ENCODE results near the gene LRFN2. TPM values are rescaled to one million over a fixed set of nuclear protein-coding genes. Genes with fewer than 3 reads are reported as not detected.

Gene LRFN2
- polyA plus RNA-seq, 1 donor (not counting 4 experiments of a cell fraction or from before 2014, with no cell fraction given), result not detected

- FAIRE-seq (no peak), DNase-seq (ENCODE audit: low read depth, low spot score) (no peak)
- dilution Hi-C loops (cut with MboI; ENCODE audit: extremely low pct_ligation_motif_present, low sequenced_read_pairs), result no loop called here
These were observed 228.4 kb downstream of the LRFN2 start for GRCh38 chr6:40358473-40359460.

GRCh38 chr6:40356242-40356910 lies 230.8 kb downstream of the LRFN2 start:
- no peak overlapping the region for H3K27ac ChIP-seq (ENCODE audit: control insufficient read depth, insufficient read depth, low read length)
- H3K9ac ChIP-seq (ENCODE audit: control insufficient read depth, extremely low read depth, insufficient read depth, low read length), result no peak overlapping the region
- TF ChIP-seq EZH2 (IDR thresholded peaks at IDR 0.05; ENCODE audit: low read length) (no peak), CTCF (optimal IDR thresholded peaks at IDR 0.05 in 1 of 3, IDR thresholded peaks at IDR 0.05 in 1 of 3, conservative IDR thresholded peaks at IDR 0.05 in 1 of 3; ENCODE audit: extremely low read depth in 1 of 3, insufficient read depth in 2 of 3, low read length in 3 of 3) (no peak)
- no peaks in the 10 kb centered on the region for H3K79me2 ChIP-seq (ENCODE audit: control insufficient read depth, insufficient read depth, low read length)
- H3K4me2 ChIP-seq (ENCODE audit: control insufficient read depth, extremely low read depth, insufficient read depth, low read depth, low read length), result no peak overlapping the region
- no peaks in the 10 kb centered on the region for H3K36me3 ChIP-seq (ENCODE audit: control insufficient read depth in 2 of 2, extremely low read depth in 1 of 2, insufficient read depth in 2 of 2, low read length in 2 of 2)
- H3K9me1 ChIP-seq (ENCODE audit: control insufficient read depth, extremely low read depth, insufficient read depth, low read length), result no peaks in the 10 kb centered on the region
- H2AFZ ChIP-seq (ENCODE audit: control insufficient read depth, low read length), result no peak overlapping the region
- no peaks in the 10 kb centered on the region for H3K27me3 ChIP-seq (ENCODE audit: control insufficient read depth, extremely low read depth, insufficient read depth, low read length)
- no peak overlapping the region for H3K4me3 ChIP-seq (ENCODE audit: control insufficient read depth in 2 of 3, extremely low read depth in 1 of 3, insufficient read depth in 2 of 3, low read depth in 1 of 3, low read length in 3 of 3)
- dilution Hi-C loops (cut with MboI; ENCODE audit: extremely low pct_ligation_motif_present, low sequenced_read_pairs), result no loop called here
- H4K20me1 ChIP-seq (ENCODE audit: control insufficient read depth, extremely low read depth, insufficient read depth, low read length), result no peaks in the 10 kb centered on the region
- DNase-seq (ENCODE audit: low read depth, low spot score) (no peak), FAIRE-seq (no peak)
- no peaks in the 10 kb centered on the region for H3K9me3 ChIP-seq (ENCODE audit: control insufficient read depth, low read depth, low read length)
- peaks cover 3% of the 10 kb centered on the region for H3K4me1 ChIP-seq (ENCODE audit: control insufficient read depth, extremely low read depth, insufficient read depth, low read length)

More at GRCh38 chr6:40358473-40359460, 228.4 kb downstream of the LRFN2 start:
- H3K27ac ChIP-seq (ENCODE audit: control insufficient read depth, insufficient read depth, low read length), result no peak overlapping the region
- no peaks in the 10 kb centered on the region for H3K36me3 ChIP-seq (ENCODE audit: control insufficient read depth in 2 of 2, extremely low read depth in 1 of 2, insufficient read depth in 2 of 2, low read length in 2 of 2)
- H3K9me1 ChIP-seq (ENCODE audit: control insufficient read depth, extremely low read depth, insufficient read depth, low read length), result no peaks in the 10 kb centered on the region
- no peak overlapping the region for H2AFZ ChIP-seq (ENCODE audit: control insufficient read depth, low read length)
- no peak overlapping the region for H3K4me3 ChIP-seq (ENCODE audit: control insufficient read depth in 2 of 3, extremely low read depth in 1 of 3, insufficient read depth in 2 of 3, low read depth in 1 of 3, low read length in 3 of 3)
- H3K9ac ChIP-seq (ENCODE audit: control insufficient read depth, extremely low read depth, insufficient read depth, low read length), result no peak overlapping the region
- no peaks in the 10 kb centered on the region for H4K20me1 ChIP-seq (ENCODE audit: control insufficient read depth, extremely low read depth, insufficient read depth, low read length)
- no peaks in the 10 kb centered on the region for H3K9me3 ChIP-seq (ENCODE audit: control insufficient read depth, low read depth, low read length)
- TF ChIP-seq CTCF (optimal IDR thresholded peaks at IDR 0.05 in 1 of 3, IDR thresholded peaks at IDR 0.05 in 1 of 3, conservative IDR thresholded peaks at IDR 0.05 in 1 of 3; ENCODE audit: extremely low read depth in 1 of 3, insufficient read depth in 2 of 3, low read length in 3 of 3) (no peak), EZH2 (IDR thresholded peaks at IDR 0.05; ENCODE audit: low read length) (no peak)
- no peak overlapping the region for H3K4me2 ChIP-seq (ENCODE audit: control insufficient read depth, extremely low read depth, insufficient read depth, low read depth, low read length)
- no peaks in the 10 kb centered on the region for H3K79me2 ChIP-seq (ENCODE audit: control insufficient read depth, insufficient read depth, low read length)
- no peaks in the 10 kb centered on the region for H3K27me3 ChIP-seq (ENCODE audit: control insufficient read depth, extremely low read depth, insufficient read depth, low read length)
- H3K4me1 ChIP-seq (ENCODE audit: control insufficient read depth, extremely low read depth, insufficient read depth, low read length), result peaks cover 3% of the 10 kb centered on the region
